GM18873 (cell line): ENCODE results near the gene UACA.
"Not testable (repeated sequence)": the region's sequence is repeated elsewhere in the genome, so short reads cannot be mapped to it uniquely, and the experiment has no call there.

ENCODE experiments used
- ATAC-seq: cut with Tn5 transposase; IDR thresholded peaks from one replicate; pipeline ENCODE4 v1.9.1; 2021; ENCODE audit warnings: mild to moderate bottlenecking, moderate library complexity, moderate number of reproducible peaks; ENCODE audit not compliant: unreplicated experiment, low FRiP score

Gene UACA, protein sequence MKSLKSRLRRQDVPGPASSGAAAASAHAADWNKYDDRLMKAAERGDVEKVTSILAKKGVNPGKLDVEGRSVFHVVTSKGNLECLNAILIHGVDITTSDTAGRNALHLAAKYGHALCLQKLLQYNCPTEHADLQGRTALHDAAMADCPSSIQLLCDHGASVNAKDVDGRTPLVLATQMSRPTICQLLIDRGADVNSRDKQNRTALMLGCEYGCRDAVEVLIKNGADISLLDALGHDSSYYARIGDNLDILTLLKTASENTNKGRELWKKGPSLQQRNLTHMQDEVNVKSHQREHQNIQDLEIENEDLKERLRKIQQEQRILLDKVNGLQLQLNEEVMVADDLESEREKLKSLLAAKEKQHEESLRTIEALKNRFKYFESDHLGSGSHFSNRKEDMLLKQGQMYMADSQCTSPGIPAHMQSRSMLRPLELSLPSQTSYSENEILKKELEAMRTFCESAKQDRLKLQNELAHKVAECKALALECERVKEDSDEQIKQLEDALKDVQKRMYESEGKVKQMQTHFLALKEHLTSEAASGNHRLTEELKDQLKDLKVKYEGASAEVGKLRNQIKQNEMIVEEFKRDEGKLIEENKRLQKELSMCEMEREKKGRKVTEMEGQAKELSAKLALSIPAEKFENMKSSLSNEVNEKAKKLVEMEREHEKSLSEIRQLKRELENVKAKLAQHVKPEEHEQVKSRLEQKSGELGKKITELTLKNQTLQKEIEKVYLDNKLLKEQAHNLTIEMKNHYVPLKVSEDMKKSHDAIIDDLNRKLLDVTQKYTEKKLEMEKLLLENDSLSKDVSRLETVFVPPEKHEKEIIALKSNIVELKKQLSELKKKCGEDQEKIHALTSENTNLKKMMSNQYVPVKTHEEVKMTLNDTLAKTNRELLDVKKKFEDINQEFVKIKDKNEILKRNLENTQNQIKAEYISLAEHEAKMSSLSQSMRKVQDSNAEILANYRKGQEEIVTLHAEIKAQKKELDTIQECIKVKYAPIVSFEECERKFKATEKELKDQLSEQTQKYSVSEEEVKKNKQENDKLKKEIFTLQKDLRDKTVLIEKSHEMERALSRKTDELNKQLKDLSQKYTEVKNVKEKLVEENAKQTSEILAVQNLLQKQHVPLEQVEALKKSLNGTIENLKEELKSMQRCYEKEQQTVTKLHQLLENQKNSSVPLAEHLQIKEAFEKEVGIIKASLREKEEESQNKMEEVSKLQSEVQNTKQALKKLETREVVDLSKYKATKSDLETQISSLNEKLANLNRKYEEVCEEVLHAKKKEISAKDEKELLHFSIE (N-terminal part only)

DNA sequence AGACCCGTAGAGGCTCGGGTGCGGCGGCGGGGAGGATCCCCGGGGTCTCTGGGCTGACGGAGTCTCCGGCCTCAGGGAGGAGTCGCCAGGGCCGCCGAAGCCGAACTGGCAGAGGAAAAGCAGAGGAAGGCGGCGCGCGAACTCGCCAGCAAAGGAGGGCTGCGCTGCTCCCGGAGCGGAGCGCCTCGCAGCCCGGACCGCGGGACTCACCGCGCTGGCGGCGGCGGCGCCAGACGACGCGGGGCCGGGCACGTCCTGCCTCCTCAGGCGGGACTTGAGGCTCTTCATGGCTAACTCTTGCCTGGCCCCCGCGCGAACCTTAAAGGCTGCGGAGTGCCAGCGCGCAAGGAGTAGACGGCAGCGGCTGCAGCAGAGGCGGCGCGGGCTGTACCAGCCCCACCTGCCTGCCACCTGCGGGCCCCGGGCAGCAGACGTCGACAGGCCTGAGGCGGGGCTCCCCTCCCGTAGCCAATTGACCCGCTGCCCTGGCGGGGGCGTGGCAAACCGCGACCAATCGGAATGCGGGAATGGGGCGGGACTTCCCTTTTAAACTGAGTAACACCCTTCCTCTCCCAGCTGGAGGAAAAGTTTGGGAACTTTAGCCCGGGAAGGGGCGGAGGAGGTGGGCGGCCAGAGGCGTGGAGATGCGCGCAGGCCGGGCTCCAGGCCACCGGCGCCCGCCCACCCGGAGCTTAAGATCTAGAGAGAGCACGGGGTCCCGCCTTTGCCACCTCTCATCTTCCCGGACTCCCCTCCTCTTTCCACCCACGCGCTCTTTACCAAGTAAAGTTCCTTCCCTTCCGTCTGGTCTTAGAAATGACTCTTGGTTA, at the start of gene UACA:
Gene UACA (minus strand): TSS at position 439 of the 830 bp plus-strand sequence. CDS start 151 bp downstream, at position 288.
- ATAC-seq: peak; percentile 52

DNA sequence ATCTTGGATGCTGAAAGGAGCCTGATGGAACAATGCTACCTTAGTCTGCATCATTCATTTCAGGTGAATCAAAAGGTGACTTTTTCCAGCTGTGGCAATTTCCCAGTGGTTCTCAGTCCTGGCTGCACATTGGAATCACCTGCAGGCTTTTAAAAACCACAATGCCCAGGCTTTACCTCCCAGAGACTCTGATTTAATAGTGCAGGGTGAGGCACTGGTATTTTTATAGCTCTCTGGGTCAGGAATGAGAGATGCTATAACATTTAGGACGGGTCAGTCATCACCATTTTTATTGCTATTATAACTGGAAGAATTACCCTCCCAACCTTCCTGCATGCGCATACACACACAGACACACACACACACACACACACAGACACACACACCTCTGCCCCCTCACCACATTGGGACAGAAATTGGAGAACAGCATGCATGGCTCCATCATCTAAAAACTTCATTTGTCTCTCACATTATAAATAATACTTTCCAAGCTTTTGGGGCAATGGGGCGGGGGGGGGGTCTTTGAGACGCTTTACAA, 49.5 kb upstream of the UACA start:
- no peak for ATAC-seq

DNA sequence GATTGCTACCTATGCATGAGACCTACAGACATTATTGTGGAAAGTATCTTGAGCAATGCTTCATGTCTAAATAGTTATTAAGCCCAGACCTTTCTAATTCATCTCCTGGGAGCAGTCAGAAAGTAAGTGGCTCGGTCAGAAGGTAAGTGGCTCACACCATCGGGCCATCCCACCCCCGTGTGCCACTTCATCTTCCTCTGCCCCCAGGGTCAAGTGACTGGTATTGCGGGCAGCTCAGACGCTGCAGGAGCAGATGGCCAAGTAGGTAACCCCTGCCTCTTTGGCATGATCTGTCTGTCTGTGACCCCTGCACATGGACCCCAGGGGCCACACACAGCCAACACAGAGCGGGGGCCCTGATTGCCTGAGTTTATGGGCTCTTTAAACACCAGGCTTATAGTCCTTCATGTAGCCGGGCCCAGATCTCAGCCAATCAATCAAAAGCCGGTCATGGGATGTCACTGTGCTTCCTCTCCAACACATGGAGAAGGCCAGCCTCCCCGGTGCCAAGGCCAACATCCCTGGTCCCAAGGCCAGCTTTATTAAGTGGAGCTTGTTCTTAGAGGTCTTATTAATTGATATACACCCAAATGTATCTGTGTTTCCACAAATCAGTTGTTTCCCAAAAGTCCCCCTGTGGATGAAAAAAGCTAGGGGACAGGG, 47.7 kb upstream of the UACA start:
- no peak for ATAC-seq

DNA sequence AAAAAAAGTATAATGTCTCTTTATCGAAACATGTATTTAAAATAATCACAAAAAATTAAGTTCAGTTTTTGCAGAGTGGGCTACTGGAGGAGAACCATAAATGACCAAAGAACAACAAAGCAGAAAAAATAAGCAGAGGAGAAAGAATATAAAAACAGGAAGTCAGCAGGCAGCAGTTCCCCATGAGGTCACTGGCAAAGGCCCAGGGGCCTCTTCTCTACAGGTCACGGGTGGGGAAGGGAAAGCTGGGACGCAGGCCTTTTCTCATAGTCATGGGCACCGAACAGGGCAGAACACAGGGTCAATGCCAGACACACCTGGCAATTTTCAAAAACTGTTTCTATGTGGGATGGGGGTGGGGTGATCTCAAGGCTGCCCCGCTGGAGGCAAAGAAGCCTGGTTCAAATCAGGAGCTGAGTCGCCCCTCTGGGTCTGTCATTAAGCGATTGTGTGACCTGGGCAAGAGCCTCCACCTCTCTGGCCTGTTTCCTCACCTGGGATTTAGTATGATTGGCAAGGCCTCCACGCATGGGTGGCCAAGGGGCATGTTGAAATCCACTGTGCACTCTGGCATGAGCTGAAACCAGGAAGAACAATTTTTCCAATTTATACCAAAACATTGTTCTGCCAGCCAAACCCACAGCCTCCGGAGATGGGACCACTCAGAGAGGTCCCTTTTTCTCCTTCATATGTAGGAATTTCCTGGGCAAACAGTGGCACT, 43.8 kb upstream of the UACA start:
- ATAC-seq: no peak

DNA sequence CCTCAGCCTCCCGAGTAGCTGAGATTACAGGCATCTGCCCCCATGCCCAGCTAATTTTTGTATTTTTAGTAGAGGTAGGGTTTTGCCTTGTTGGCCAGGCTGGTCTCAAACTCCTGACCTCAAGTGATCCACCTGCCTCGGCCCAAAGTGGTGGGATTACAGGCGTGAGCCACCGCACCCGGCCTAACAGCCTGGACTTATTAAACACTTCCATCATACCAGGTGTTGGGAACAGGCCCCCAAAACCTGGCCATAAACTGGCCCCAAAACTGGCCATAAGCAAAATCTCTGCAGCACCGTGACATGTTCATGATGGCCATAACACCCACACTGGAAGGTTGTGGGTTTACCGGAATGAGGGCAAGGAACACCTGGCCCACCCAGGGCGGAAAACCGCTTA, 41.0 kb upstream of the UACA start:
- not testable (repeated sequence) for ATAC-seq

DNA sequence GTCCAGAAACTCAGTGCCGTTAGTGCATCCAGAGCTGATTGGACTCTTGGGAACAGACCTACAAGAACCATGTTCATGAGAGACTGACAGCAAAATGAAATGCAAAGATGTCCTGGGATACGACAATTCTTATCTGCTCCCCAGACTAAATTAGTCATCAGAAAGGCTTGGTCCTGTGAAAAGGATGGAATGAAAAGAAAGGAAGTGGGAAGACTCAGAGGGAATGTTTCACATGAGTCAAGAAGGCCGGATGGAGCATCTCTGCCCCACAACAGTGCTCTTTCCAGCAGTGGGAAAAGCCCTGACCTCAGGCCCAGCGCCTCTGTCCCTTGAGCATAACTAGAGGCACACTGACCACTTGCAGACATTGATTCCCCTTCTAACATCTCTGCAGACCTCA, 39.3 kb upstream of the UACA start:
- no peak for ATAC-seq

DNA sequence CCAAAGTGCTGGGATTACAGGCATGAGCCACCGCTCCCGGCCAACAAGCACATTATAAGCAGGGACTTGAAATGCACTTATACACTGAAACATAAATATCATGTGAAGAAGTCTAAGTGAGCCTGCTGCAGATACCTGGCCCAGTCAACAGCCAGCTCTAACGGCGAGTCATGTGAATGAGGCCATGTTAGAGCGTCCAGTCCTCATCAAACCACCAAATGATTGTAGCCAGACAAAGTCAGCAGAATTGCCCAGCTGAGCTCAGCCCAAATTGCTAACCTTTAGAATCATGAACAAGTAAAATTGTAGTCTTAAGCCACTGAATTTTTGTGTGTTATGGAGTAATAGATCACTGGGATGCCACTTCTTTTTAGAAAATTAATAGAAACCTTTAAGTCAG, 37.8 kb upstream of the UACA start:
- ATAC-seq: no peak

DNA sequence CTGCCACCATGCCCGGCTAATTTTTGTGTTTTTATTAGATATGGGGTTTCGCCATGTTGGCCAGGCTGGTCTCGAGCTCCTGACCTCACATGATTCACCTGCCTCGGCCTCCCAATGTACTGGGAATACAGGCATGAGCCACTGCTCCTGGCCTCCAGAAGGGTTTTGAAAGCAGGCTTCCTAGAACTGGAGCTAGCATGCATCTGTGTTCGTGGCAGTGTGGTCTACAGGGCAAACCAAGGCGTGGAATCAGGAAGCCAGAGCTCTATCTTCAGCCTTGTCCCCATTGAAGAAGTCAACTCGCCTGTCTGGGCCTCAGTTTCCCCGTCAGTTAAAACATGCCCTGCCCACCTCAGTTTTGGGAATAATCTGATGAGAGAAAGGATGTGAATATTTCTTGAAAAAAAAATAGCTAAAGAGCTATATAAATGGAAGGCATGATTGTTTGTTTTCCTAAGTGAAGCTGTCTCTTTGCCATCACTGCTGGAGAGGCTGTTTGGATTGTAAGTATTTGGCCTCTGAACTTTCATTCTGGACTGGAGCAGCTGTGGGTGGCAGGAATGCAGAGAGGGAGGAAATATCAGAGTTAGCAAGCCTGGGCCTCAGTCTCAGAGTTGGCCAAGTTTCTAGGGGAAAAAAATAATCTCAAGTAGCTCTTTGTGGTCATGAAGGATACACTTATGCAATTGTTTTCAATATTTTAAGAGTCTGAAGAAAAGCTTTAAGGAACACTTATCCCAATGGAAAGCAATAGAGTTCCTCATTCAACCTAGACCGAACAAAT, 36.5 kb upstream of the UACA start:
- ATAC-seq: no peak

DNA sequence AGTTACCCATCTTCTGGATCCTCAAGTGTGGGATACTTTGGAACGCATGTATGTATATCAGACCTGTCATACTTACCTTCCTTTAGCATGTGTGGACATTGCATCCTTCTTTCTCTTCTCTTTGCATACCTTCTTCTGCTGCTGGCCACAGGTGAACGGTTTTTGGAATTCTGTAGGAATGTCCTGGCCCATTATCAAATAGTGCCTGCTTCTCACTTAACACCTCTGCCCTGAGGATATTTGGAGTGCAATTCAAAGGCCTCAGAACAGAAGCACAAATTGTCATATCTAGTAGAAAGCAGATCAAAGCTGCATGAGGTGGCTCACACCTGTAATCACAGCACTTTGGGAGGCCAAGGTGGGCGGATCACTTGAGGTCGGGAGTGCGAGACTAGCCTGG, 34.1 kb upstream of the UACA start:
- ATAC-seq: no peak

DNA sequence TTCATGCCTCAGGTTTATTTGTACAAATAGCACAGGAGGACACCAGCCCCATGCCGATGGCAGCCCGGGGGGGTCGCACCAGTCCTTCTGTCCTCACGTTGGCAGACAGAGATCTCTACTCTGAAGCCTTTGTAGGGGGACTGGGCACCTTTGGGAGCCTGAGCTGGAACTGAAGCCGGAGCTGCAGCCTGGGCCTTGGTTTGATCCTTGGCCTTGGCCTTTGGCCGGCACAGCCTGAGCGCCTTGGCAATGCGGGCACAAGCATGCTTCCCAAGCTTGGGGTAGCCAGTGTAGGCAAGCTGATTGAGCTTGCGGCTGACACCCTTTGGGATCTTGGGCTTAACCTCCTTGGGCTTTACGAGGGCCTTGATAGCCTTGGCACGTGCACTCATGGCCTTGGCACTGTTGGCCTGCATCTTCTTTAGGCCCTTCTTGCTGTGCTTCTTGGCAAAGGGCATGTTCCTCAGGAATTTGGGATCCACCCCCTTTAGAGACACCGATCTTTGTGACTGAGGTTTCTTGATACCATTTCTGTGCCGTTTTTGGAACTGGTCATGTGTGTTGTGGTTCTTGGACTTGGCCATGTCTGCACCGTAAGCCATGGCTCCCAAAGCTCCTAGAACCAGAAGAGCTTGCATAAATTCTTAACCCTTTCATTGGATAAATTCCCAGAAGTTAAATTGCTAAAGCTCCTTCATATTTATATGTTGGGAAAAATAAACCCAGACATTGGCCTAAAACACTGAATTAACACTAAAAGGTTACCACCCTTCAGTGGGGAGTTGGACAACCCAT, 33.4 kb upstream of the UACA start:
- ATAC-seq: no peak

DNA sequence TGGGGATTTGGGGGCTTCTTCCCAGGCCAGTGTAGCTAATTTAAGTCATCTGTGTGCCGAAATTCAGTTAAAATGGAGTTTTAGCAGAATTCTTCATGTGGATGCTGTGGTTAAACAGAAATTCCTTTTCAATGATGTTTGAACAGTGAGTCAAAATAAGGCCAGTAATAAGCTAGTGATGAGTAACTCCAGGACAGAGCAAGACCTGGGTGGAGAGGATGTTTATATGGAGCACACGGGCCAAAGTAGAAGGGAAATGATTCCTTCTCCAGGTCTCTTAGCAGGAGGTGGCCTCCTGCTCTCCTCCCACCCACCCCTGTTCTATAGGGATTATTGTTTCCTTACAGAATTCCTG, 31.9 kb upstream of the UACA start:
- ATAC-seq: no peak

DNA sequence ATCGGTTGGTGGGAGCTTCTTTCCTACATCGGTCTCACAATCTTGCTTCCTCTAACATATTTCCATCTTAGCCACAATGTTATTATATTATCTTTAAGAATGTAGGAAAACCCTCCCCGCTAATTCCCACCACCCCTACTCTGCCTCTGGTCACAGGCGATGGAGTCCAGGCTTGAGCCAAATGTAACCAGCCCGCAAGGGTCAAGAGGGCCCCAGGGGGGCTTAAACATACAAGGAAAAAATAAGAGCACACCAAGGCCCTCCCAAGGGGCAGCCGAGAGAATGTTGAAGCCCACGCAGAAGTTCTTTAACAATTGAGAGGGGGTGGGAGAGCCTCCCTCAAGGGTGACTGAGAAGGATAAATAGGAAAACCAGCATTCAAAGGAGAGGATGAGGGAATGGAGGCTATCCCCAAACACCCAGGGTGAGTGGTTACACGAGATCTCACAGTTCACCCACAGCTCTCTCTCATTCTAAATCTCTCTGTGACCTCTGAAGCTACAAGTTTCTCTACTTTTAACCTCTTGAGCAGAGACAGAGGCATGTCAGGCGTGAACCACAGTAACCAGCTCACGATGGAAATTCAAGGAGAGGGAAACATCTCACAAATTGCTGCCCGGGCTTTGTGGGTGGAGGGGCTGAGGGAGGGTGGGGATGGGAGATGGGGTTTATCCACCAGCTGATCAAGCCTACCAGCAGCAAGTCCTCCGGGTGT, 31.4 kb upstream of the UACA start:
- no peak for ATAC-seq

DNA sequence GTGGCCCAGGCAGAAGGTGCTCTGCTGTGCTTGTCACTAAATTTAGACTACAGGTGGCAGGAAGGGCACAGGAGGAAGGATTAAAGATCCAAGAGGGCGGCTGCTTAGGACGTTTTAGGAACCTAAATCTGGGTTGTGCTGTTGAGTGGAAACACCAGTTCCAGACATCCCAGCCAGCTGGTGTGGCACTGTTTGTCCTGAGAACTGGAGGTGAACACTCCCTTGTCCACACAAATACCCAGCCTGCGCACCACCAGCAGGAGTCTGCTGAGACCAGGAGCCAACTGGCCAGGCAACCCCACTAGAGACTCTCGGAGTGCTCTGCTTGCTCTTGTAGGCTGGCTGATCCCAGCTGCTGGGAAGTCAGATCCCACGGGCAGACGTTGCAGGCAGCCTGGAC, 30.3 kb upstream of the UACA start:
- no peak for ATAC-seq

DNA sequence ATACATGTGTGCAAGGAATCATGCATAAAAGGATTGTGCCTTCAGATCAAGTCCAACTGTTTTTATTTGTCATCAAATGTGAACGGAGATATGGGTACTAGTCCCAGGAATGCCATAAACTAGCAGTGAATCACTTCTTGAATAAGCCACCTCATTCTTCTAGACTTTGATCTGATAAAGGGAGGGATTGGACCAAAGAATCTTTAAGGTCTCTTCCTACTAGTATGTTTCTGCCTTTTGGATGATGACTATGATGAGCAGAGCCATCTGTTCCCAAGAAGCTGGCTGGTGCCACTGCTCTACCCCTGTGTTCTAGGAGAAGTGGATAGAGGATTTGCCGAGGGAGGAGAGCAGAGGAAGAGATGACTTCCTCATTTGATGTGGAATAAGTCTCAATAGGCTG, 28.8 kb upstream of the UACA start:
- ATAC-seq: no peak

DNA sequence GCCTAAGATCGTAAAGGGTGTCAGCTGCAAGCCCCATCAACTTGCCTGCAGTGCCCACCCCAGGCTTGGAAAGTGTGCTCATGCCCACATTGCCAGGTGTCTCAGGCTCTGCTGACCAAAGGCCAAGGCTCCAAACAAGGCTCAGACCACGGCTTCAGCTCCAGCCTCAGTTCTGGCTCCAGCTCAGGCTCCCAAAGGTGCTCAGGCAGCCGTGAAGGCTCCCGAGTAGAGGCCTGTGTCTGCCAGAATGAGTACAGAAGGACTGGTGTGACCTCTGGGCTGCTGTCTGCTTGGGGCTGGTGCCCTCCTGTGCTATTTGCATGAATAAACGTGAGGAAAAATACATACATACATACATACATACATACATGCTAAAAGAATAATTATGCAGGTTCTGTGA, 27.9 kb upstream of the UACA start:
- ATAC-seq: no peak

DNA sequence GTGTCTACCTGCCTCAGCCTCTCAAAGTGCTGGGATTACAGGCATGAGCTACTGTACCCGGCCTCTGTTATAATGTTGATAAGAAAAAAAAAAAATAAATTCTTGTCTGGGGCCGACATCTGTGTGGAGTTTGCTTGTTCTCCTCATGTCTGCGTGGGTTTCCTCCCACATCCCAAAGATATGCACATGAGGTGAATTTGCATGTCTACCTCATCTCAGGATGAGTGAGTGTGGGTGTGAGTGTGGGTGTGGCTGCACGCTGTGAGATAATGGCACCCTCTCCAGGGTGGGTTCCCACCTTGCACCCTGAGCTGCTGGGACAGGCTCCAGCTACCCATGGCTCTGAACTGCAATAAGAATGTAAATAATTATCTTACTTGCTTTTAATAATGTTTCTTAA, 25.9 kb upstream of the UACA start:
- no peak for ATAC-seq
